ENCODE results near the gene HSPA12A. TPM values are rescaled to one million over a fixed set of nuclear protein-coding genes. Genes with fewer than 3 reads are reported as not detected.

Gene HSPA12A
- total RNA-seq, 1 experiment from 2014 or later, result 3.1 TPM

DNA sequence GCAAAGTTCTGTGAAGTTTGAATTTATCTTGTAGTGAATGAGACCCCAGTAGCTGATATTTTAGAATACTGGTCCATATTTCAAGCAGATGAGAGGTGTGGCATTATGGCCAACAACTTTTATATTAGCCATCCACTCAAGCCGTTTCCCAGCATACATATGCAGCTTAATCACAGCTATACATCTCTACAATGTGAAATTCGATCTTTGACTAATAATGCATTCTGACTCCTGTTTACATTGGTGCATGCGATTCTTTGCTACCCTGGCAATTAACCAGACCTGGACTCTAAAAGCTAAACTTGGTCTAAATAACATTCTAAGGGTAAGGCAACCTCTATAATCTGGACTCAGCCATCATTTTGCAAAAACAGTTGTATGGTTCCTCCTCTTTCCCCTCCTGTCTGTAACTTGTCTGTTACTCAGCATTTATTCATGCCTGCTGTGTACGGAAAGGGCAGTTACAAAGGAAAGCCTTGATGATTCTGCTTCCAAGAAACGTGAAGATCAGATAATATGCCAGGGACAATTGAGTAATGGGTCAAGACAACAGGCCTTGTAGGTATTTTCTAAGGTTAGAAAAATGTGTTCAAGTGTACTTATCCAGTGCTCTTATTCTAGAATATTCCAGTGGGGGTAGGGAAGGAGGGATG is 71.0 kb downstream of the HSPA12A start:
- no peak overlapping the region for H3K4me3 ChIP-seq (ENCODE audit: low read length)
- POLR2A ChIA-PET (ENCODE audit: unreplicated experiment), result no interaction called here
- no peaks in the 10 kb centered on the region for H3K9me2 ChIP-seq (replicated peaks; ENCODE audit: low read length)
- DNase-seq (peak; percentile 65), ATAC-seq (no peak; the same call in 1 of the 2 replicates)
- no peaks in the 10 kb centered on the region for H3K27me3 ChIP-seq (ENCODE audit: low read length)
- H3K9me3 ChIP-seq (ENCODE audit: low read length), result no peaks in the 10 kb centered on the region
- no peaks in the 10 kb centered on the region for H3F3A ChIP-seq (ENCODE audit: low read length, unreplicated experiment)
- H3K79me2 ChIP-seq (ENCODE audit: low read length), result no peaks in the 10 kb centered on the region
- no peak for TF ChIP-seq CTCF (conservative IDR thresholded peaks at IDR 0.05; ENCODE audit: low read depth, low read length)
- TF ChIP-seq EZH2 (IDR thresholded peaks at IDR 0.05; ENCODE audit: low read length, unreplicated experiment), result no peak
- no peak for TF ChIP-seq EZH2phosphoT487 (IDR thresholded peaks at IDR 0.05; ENCODE audit: borderline replicate concordance, low read length)
- no TSS peak for BruUV-seq (replicated peaks)
- no peaks in the 10 kb centered on the region for H4K20me1 ChIP-seq (ENCODE audit: low read length)
- H3K9ac ChIP-seq (ENCODE audit: low read length), result no peak overlapping the region
- CTCF ChIA-PET, result no interaction called here
- no peak overlapping the region for H2AFZ ChIP-seq (ENCODE audit: low read length)
- H3K4me2 ChIP-seq (ENCODE audit: low read length), result peak overlapping the region; percentile 5
- intact Hi-C loops (cut with micrococcal nuclease), result no loop called here
- no peak overlapping the region for H3K27ac ChIP-seq (ENCODE audit: low read length)
- no peaks in the 10 kb centered on the region for H3K36me3 ChIP-seq (ENCODE audit: low read depth, low read length)
- peaks cover 24% of the 10 kb centered on the region for H3K4me1 ChIP-seq (ENCODE audit: insufficient read depth, low read length)

- H3K27ac ChIP-seq (ENCODE audit: low read length), result no peak overlapping the region
- peaks cover 24% of the 10 kb centered on the region for H3K4me1 ChIP-seq (ENCODE audit: insufficient read depth, low read length)
- H3K27me3 ChIP-seq (ENCODE audit: low read length), result no peaks in the 10 kb centered on the region
- no peaks in the 10 kb centered on the region for H3K9me3 ChIP-seq (ENCODE audit: low read length)
- H4K20me1 ChIP-seq (ENCODE audit: low read length), result no peaks in the 10 kb centered on the region
- no peak for TF ChIP-seq EZH2 (IDR thresholded peaks at IDR 0.05; ENCODE audit: low read length, unreplicated experiment)
- no peak for TF ChIP-seq CTCF (conservative IDR thresholded peaks at IDR 0.05; ENCODE audit: low read depth, low read length)
- TF ChIP-seq EZH2phosphoT487 (IDR thresholded peaks at IDR 0.05; ENCODE audit: borderline replicate concordance, low read length), result no peak
- no peaks in the 10 kb centered on the region for H3K36me3 ChIP-seq (ENCODE audit: low read depth, low read length)
- no peak overlapping the region for H3K4me3 ChIP-seq (ENCODE audit: low read length)
- H2AFZ ChIP-seq (ENCODE audit: low read length), result no peak overlapping the region
- BruUV-seq (replicated peaks), result no TSS peak
- intact Hi-C loops (cut with micrococcal nuclease), result no loop called here
- H3F3A ChIP-seq (ENCODE audit: low read length, unreplicated experiment), result no peaks in the 10 kb centered on the region
- ChIA-PET CTCF (no interaction called here), POLR2A (ENCODE audit: unreplicated experiment) (no interaction called here)
- ATAC-seq, result no peak
- DNase-seq, result no peak
- no peak overlapping the region for H3K9ac ChIP-seq (ENCODE audit: low read length)
- 0 out of 2 replicates have a peak overlapping the region, but pooled peaks have one; percentile 5 for H3K4me2 ChIP-seq (ENCODE audit: low read length)
- H3K79me2 ChIP-seq (ENCODE audit: low read length), result no peaks in the 10 kb centered on the region
- H3K9me2 ChIP-seq (replicated peaks; ENCODE audit: low read length), result no peaks in the 10 kb centered on the region
These were observed 71.7 kb downstream of the HSPA12A start for GRCh38 chr10:116670706-116671105.

DNA sequence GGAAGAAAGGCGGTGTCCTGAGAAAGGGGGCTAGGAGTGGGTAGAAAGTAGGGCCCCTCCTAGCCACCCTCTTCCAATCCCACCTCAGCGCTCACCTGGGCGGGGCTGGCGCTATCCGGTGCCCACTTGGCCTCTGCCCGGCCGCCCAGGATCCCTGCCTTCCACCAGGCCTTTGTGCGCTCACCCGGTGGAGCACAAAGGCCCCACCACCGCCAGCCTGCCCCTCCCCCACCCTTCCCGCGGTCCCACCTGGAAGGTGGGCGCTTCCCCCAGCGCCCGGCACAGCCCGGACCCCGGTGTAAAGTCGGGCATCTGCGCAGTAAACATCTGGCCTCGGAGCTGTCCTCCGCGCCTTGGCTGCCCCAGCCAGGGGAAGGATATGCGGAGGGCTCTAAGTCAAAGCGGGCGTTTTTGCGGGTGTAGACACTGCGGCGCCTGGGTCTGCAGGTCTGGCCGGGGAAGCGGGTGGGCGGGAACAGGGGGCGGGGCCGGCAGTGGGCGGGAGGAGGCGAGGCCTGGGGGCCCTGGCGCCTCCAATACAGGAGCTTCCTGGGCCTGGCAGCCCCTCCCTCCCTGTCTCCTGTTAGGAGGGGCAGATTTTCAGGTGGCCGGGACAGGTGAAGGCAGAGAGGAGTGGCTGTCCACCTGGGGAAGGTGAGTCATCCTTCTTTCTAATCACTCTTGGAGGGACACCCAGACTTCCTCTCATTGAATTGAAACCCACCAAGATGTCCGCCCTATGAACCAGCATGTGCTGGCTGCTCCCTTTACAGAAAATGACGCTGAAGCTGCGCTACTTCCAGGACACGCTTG is 72.3 kb downstream of the HSPA12A start:
- ATAC-seq, result no peak
- no TSS peak for BruUV-seq (replicated peaks)
- Histone ChIP-seq H3K79me2 (ENCODE audit: low read length) (no peaks in the 10 kb centered on the region), H3K4me3 (ENCODE audit: low read length) (no peak overlapping the region), H3K9ac (ENCODE audit: low read length) (no peak overlapping the region), H3K27me3 (ENCODE audit: low read length) (no peaks in the 10 kb centered on the region), H3K4me2 (ENCODE audit: low read length) (no peak overlapping the region), H3K27ac (ENCODE audit: low read length) (no peak overlapping the region), H3F3A (ENCODE audit: low read length, unreplicated experiment) (no peaks in the 10 kb centered on the region), H3K4me1 (ENCODE audit: insufficient read depth, low read length) (peaks cover 24% of the 10 kb centered on the region), H2AFZ (ENCODE audit: low read length) (no peak overlapping the region), H4K20me1 (ENCODE audit: low read length) (no peaks in the 10 kb centered on the region), H3K9me3 (ENCODE audit: low read length) (no peaks in the 10 kb centered on the region), H3K36me3 (ENCODE audit: low read depth, low read length) (no peaks in the 10 kb centered on the region), H3K9me2 (replicated peaks; ENCODE audit: low read length) (no peaks in the 10 kb centered on the region)
- ChIA-PET POLR2A (ENCODE audit: unreplicated experiment) (no interaction called here), CTCF (no interaction called here)
- intact Hi-C loops (cut with micrococcal nuclease), result no loop called here
- TF ChIP-seq CTCF (conservative IDR thresholded peaks at IDR 0.05; ENCODE audit: low read depth, low read length) (no peak), EZH2 (IDR thresholded peaks at IDR 0.05; ENCODE audit: low read length, unreplicated experiment) (no peak), EZH2phosphoT487 (IDR thresholded peaks at IDR 0.05; ENCODE audit: borderline replicate concordance, low read length) (no peak)
- DNase-seq, result no peak
